Loucy (cell line): ENCODE data around the gene ZMYND8.
A peak's percentile ranks its signal among the peaks of the same experiment; 100 is the strongest.

Source experiments
- H2AFZ ChIP-seq: fragments of 200-600 bp; sonication (generic); 2 replicates; pipeline ENCODE4 v1.6.0; 2016; ENCODE audit warnings: antibody characterized with exemption, mild to moderate bottlenecking, low read length, moderate library complexity
- H3F3A ChIP-seq: fragments of 200-600 bp; 2 replicates; pipeline ENCODE4 v1.6.0; 2016; ENCODE audit warnings: antibody characterized with exemption, low read depth, mild to moderate bottlenecking
- H3K27me3 ChIP-seq: fragments of 200-600 bp; sonication (generic); 2 replicates; pipeline ENCODE4 v1.6.1; 2014; ENCODE audit warnings: low read length, mild to moderate bottlenecking; ENCODE audit not compliant: insufficient read depth, poor library complexity, severe bottlenecking
- H3K36me3 ChIP-seq: fragments of 200-600 bp; sonication (generic); 2 replicates; pipeline ENCODE4 v1.6.1; 2016; ENCODE audit warnings: low read length; ENCODE audit not compliant: insufficient read depth
- H3K4me1 ChIP-seq: fragments of 200-600 bp; sonication (generic); 2 replicates; pipeline ENCODE4 v1.5.1; 2014; ENCODE audit warnings: low read length, mild to moderate bottlenecking; ENCODE audit not compliant: insufficient read depth, poor library complexity, severe bottlenecking
- H3K4me2 ChIP-seq: fragments of 200-600 bp; sonication (generic); 2 replicates; pipeline ENCODE4 v1.6.0; 2014; ENCODE audit warnings: antibody characterized with exemption, low read length, low read depth, mild to moderate bottlenecking; ENCODE audit not compliant: poor library complexity, severe bottlenecking
- H3K4me3 ChIP-seq: fragments of 200-600 bp; sonication (generic); 2 replicates; pipeline ENCODE4 v1.5.1; 2014; ENCODE audit warnings: low read length, mild to moderate bottlenecking, mixed read lengths; ENCODE audit not compliant: poor library complexity, severe bottlenecking
- H3K79me2 ChIP-seq: fragments of 200-600 bp; sonication (generic); 2 replicates; pipeline ENCODE4 v1.6.1; 2014; ENCODE audit warnings: low read length; ENCODE audit not compliant: insufficient read depth
- H3K9ac ChIP-seq: fragments of 200-600 bp; sonication (generic); 2 replicates; pipeline ENCODE4 v1.6.0; 2014; ENCODE audit warnings: mild to moderate bottlenecking, low read depth, low read length, moderate library complexity; ENCODE audit not compliant: poor library complexity, severe bottlenecking
- H3K9me2 ChIP-seq: fragments of 200-600 bp; sonication (generic); replicated peaks from 2 replicates; pipeline ENCODE4 v1.6.1; 2016; ENCODE audit warnings: low read depth, low read length, mixed read lengths
- H3K9me3 ChIP-seq: fragments of 200-600 bp; sonication (generic); 2 replicates; pipeline ENCODE4 v1.6.1; 2014; ENCODE audit warnings: mild to moderate bottlenecking, antibody characterized with exemption, low read length, low read depth; ENCODE audit not compliant: insufficient read depth
- H4K20me1 ChIP-seq: fragments of 200-600 bp; sonication (generic); 2 replicates; pipeline ENCODE4 v1.6.0; 2014; ENCODE audit warnings: antibody characterized with exemption, low read length, mild to moderate bottlenecking; ENCODE audit not compliant: insufficient read depth, poor library complexity, severe bottlenecking
- CTCF ChIP-seq: fragments of 200-600 bp; sonication (generic); conservative IDR thresholded peaks from 2 replicates; pipeline ENCODE4 v1.5.1; 2014; ENCODE audit warnings: mild to moderate bottlenecking, antibody characterized with exemption, low read length
- EZH2phosphoT487 ChIP-seq: fragments of 200-600 bp; IDR thresholded peaks from 2 replicates; pipeline ENCODE4 v1.6.1; 2018; ENCODE audit warnings: antibody characterized with exemption, mild to moderate bottlenecking, moderate library complexity, borderline replicate concordance

The ZMYND8 gene

GRCh38 chr20:47222468-47223119 is 133.9 kb downstream of the ZMYND8 start:
- no peaks in the 10 kb centered on the region for H3K79me2 ChIP-seq
- H3K9me3 ChIP-seq, result no peaks in the 10 kb centered on the region
- H3K9ac ChIP-seq, result no peak overlapping the region
- H3K36me3 ChIP-seq, result peaks cover 90% of the 10 kb centered on the region; the same call in 1 of the 2 replicates
- no peaks in the 10 kb centered on the region for H4K20me1 ChIP-seq
- H3K4me2 ChIP-seq, result no peak overlapping the region
- H3K4me1 ChIP-seq, result peaks cover 3% of the 10 kb centered on the region
- H3F3A ChIP-seq, result no peaks in the 10 kb centered on the region
- H3K9me2 ChIP-seq, result no peaks in the 10 kb centered on the region
- TF ChIP-seq EZH2phosphoT487, result no peak
- no peak for TF ChIP-seq CTCF
- no peaks in the 10 kb centered on the region for H3K27me3 ChIP-seq
- H3K4me3 ChIP-seq, result no peak overlapping the region
- H2AFZ ChIP-seq, result no peak overlapping the region

GRCh38 chr20:47221036-47221625 is 135.4 kb downstream of the ZMYND8 start:
- Histone ChIP-seq H2AFZ (no peak overlapping the region), H3K9me2 (no peaks in the 10 kb centered on the region), H3K4me2 (no peak overlapping the region), H3K9ac (no peak overlapping the region), H3K27me3 (no peaks in the 10 kb centered on the region), H3K9me3 (no peaks in the 10 kb centered on the region), H3K79me2 (no peaks in the 10 kb centered on the region), H4K20me1 (no peaks in the 10 kb centered on the region), H3K4me1 (peaks cover 3% of the 10 kb centered on the region), H3F3A (no peaks in the 10 kb centered on the region), H3K4me3 (no peak overlapping the region), H3K36me3 (peaks cover 85% of the 10 kb centered on the region; the same call in 1 of the 2 replicates)
- no peak for TF ChIP-seq CTCF
- no peak for TF ChIP-seq EZH2phosphoT487

- Histone ChIP-seq H3K9me2 (no peaks in the 10 kb centered on the region), H3K4me1 (peaks cover 3% of the 10 kb centered on the region), H3K36me3 (peaks cover 88% of the 10 kb centered on the region; the same call in 1 of the 2 replicates), H3F3A (no peaks in the 10 kb centered on the region), H3K79me2 (no peaks in the 10 kb centered on the region), H3K9me3 (no peaks in the 10 kb centered on the region), H3K27me3 (no peaks in the 10 kb centered on the region), H2AFZ (no peak overlapping the region), H3K4me2 (no peak overlapping the region), H4K20me1 (no peaks in the 10 kb centered on the region), H3K9ac (no peak overlapping the region), H3K4me3 (no peak overlapping the region)
- TF ChIP-seq EZH2phosphoT487, result no peak
- TF ChIP-seq CTCF, result peak; percentile 88
These were observed 136.3 kb downstream of the ZMYND8 start for GRCh38 chr20:47220161-47220582.
